HG03575 (cell line): ENCODE data around the gene F7.
"Not testable (repeated sequence)": the region's sequence is repeated elsewhere in the genome, so short reads cannot be mapped to it uniquely, and the experiment has no call there.

Experiments
- ATAC-seq: cut with Tn5 transposase; IDR thresholded peaks from one replicate; pipeline ENCODE4 v1.9.1; 2021; ENCODE audit not compliant: unreplicated experiment, insufficient number of reproducible peaks, low FRiP score; ENCODE audit errors: extremely low read depth

Gene F7

DNA sequence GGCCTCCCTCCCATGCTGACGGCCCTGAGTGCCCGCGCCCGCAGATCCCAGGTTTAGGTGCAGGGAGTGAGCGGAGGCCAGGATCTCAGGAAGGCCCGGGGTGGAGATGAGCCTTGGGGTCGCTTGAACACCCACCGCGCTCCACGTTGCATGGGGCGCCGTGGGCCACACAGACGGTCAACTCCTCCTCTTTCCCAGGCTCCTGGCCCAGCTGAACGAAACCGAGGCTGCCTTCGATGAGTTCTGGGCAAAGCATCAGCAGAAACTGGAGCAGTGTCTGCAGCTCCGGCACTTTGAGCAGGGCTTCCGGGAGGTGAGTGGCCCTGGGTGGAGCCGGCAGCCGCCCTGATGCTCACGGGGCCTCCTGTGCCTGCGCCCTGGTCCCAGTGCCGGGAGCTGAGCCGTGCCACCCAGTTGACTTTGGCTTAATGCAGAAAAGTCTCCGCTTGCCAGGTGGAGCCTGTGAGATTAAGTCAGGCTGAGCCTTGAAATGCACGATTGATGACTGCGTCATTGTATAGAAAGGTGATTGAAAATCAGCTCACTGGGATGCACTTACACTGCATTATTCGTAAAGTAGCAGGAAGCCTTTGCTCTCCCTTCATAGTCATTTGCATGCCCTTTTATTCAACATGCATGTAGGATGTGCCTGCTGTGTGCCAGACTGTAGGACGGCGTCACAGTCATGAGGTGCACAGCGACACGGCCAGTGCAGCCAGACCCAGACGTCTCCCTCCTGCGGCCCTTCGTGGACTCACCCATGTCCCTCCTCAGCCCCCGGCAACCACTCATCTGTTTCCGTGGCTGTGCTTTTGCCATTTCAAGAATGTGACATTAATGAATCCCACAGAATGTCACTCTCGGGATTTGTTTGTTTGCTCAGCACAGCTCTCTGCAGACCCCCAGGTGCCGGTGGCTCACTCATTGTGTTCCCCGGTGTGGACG lies 35.5 kb upstream of the F7 start:
- no peak for ATAC-seq

- no peak for ATAC-seq
These were observed 34.7 kb upstream of the F7 start for GRCh38 chr13:113070855-113071254.

DNA sequence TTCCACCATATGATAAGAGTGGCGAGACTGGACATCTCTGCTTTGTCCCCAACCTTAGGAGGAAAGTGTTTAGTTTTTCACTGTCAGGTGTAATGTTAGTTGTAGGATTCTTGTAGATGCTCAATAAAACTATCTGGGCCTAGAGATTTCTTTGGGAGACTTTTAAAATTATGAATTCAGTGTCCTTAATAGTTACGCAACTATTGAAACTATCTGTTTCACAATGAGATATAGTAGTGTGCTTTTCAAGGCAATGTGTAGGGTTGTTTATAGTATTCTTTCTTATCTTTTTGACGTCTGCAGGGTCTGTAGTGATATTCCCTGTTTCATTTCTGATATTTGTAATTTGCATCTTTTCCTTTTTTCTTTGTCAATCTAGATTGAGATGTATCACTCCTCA lies 33.2 kb upstream of the F7 start:
- ATAC-seq: no peak

DNA sequence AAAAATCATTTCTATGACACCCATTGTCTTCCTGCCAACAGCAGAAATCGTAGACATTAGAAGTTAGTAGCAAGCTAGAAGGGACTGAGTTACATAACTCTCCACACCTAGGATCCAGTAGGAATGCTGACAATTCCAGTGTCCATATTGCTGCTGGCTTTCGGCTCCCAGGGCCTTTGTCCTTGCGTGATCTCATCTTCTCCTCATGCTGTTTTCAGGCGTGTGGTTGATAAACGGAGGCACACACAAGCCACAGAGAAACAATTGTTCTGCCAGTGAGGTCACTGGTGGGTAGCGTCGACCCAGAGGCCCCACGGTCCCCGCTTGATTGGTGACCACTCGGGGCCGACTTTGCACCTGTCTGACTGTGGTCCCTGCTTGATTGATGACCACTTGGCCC lies 31.6 kb upstream of the F7 start:
- ATAC-seq: no peak

DNA sequence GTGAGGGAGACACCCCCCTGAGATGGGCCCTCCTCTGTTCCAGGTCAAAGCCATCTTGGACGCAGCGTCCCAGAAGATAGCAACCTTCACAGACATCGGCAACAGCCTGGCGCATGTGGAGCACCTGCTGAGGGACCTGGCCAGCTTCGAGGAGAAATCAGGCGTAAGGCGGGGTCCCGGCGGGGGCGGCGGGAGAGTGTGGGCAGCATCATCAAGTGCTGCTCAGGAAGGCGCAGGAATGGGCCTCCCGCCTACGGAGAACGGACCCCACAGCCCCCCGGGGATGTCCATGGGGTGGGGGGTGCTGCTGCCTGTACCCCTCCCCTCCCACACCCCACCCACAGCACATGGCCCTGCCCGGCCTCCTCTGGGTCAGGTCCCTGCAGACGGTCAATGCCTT lies 31.2 kb upstream of the F7 start:
- ATAC-seq: no peak

DNA sequence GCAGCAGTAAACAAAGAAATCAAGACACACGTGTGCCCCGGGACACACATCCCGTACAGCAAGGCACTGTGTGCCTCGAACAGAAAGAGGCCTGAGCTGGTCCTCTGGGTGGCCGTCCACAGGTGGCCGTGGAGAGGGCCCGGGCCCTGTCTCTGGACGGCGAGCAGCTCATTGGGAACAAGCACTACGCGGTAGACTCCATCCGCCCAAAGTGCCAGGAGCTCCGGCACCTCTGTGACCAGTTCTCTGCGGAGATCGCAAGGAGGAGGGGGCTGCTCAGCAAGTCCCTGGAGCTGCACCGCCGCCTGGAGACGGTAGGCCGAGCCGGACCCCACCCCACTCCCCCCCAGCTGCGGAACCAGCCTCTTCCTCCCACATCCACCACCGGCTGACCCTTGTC lies 30.7 kb upstream of the F7 start:
- no peak for ATAC-seq

GRCh38 chr13:113075711-113076110 lies 29.9 kb upstream of the F7 start:
- no peak for ATAC-seq

GRCh38 chr13:113076681-113077401 lies 28.8 kb upstream of the F7 start:
- no peak for ATAC-seq

- no peak for ATAC-seq
These were observed 28.0 kb upstream of the F7 start for GRCh38 chr13:113077566-113077952.

- no peak for ATAC-seq
These were observed 27.4 kb upstream of the F7 start for GRCh38 chr13:113077953-113078901.

DNA sequence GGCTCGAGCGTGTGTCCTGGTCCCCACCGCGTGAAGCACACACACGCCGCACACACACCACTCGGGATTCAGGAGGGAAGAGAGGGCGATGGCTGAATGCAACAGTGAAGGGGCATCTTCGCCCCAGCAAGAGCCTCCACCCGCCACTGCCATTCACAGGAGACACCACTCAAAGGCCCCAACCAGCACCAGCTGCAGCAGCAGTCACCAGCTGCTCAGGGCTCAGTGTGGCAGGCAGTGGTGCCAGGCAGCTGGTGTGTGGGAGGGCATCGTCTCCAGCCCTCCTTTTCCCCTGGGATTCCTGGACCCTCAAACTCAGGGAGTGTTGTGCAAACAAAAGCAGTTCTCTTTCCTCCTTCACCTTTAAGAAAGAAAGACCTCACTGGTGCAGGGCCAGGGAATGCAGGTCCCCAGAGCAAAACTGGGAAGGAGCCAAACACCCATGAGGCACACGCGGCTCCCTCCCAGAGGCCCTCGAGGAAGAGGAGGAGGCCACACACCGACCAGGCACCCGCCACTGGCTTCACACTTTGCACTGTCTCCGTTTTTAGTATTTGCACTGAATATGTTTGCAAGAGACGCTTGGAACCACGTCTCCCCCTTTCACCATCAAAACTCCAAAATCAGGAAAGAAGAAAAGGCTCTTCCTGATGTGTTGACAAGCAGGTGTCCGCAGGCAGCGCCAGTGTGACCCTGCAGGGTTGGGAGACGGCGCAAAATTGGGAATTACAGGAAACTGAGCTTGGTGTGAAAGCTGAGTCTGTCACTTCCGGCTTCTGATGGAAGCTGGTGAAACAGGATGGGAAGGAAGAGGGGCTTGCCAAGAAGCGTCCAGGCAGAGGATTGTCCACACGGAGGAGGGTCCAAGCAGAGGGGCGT lies 26.4 kb upstream of the F7 start:
- no peak for ATAC-seq

DNA sequence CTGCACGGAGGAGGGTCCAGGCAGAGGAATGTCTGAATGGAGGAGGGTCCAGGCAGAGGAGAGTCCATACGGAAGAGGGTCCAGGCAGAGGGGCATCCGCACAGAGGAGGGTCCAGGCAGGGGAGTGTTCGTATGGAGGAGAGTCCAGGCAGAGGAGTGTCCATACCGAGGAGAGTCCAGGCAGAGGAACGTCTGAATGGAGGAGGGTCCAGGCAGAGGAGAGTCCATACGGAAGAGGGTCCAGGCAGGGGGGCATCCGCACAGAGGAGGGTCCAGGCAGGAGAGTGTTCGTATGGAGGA lies 25.9 kb upstream of the F7 start:
- ATAC-seq: not testable (repeated sequence)

- ATAC-seq: no peak
These were observed 25.2 kb upstream of the F7 start for GRCh38 chr13:113080361-113080831.

GRCh38 chr13:113080901-113081521 lies 24.6 kb upstream of the F7 start:
- no peak for ATAC-seq

- ATAC-seq: no peak
These were observed 23.2 kb upstream of the F7 start for GRCh38 chr13:113082198-113083021.

GRCh38 chr13:113083022-113083373 lies 22.6 kb upstream of the F7 start:
- no peak for ATAC-seq

DNA sequence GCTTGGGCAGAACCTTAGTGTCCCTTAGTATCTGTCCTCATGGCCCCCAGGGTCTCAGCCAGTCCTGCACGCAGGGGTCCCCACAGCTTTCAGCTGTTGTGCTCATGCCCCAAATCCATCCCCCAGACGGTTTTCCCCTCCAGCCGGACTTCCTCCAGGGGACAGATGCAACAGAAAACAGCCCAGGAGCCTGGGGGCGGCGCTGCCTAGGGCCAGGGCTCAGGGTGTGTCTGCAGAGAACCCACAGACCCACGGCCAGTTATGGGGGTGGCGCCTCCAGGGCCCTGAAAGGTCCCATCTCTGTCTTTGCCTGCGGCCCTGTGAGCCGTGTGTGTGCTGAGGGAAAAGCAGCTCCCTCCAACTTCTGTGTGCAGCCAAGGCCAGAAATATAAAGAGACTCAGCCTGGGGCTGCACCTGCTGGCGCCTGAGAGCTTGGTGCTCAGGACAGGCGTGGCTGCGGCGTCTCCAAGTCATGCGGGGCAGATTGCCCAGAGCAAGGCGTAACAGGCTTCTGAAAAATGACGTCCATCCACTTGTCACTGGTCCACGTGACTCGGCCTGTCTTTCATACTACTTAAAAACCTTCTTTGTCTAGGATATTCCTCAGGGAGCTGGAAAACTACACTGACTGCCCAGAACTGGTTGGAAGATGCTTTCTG lies 22.1 kb upstream of the F7 start:
- ATAC-seq: no peak
